HG02763 (cell line): ENCODE data around the gene TPSD1.
"Not testable (repeated sequence)": the region's sequence is repeated elsewhere in the genome, so short reads cannot be mapped to it uniquely, and the experiment has no call there.

ENCODE experiments used
- ATAC-seq: cut with Tn5 transposase; IDR thresholded peaks from one replicate; pipeline ENCODE4 v1.9.1; 2021; ENCODE audit warnings: mild to moderate bottlenecking, moderate library complexity; ENCODE audit not compliant: unreplicated experiment

Gene TPSD1

DNA sequence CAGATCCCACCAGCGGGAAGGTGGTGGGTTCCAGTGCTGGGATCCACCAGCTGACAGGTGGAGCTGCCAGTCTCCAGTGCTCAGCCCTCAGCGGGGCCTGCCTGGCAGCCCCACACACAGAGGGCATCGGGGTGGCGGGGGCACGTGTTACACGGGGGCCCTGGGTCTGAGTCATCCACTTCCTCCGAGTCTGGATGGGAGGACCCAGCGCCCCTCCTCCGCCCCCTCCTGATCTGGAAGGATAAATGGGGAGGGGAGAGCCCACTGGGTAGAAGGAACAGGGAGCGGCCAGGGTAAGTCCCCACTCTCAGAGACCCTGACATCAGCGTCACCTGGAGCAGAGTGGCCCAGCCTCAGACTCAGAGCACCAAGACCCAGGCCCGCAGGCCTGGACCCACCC, 15.4 kb upstream of the TPSD1 start, which contains the start of gene TPSAB1:
TPSAB1 (plus strand) TSS at position 270 of the 400 bp plus-strand sequence. CDS start 234 bp downstream, outside the sequence.
- not testable (repeated sequence) for ATAC-seq

DNA sequence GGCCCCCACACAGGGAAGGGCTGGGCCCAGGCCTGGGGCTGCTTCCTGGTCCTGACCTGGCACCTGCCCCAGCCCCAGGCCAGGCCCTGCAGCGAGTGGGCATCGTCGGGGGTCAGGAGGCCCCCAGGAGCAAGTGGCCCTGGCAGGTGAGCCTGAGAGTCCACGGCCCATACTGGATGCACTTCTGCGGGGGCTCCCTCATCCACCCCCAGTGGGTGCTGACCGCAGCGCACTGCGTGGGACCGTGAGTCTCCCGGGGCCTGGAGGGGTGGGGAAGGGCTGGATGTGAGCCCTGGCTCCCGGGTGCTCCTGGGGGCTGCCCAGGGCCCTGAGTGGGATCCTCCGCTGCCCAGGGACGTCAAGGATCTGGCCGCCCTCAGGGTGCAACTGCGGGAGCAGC, 14.8 kb upstream of the TPSD1 start:
- ATAC-seq, result not testable (repeated sequence)

DNA sequence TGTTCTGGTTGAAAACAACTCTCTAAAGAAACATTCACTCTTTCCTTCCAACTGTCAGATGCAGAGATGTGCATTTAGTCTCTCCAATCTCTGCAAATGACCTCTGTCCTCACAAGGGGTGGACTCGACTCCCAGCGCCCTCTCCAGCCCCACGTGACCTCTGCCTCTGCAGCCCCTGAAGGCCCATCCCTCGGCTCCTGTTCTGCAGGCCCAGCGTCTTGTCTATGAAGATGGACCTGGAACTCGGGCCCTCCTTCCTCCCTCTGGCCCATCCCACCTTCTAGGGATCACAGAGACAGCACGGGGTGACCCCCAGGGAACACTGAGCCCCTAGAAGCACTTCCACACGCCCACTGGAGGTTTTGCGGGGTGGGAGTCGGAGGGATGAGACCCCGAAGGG, 12.5 kb upstream of the TPSD1 start:
- ATAC-seq, result not testable (repeated sequence)

DNA sequence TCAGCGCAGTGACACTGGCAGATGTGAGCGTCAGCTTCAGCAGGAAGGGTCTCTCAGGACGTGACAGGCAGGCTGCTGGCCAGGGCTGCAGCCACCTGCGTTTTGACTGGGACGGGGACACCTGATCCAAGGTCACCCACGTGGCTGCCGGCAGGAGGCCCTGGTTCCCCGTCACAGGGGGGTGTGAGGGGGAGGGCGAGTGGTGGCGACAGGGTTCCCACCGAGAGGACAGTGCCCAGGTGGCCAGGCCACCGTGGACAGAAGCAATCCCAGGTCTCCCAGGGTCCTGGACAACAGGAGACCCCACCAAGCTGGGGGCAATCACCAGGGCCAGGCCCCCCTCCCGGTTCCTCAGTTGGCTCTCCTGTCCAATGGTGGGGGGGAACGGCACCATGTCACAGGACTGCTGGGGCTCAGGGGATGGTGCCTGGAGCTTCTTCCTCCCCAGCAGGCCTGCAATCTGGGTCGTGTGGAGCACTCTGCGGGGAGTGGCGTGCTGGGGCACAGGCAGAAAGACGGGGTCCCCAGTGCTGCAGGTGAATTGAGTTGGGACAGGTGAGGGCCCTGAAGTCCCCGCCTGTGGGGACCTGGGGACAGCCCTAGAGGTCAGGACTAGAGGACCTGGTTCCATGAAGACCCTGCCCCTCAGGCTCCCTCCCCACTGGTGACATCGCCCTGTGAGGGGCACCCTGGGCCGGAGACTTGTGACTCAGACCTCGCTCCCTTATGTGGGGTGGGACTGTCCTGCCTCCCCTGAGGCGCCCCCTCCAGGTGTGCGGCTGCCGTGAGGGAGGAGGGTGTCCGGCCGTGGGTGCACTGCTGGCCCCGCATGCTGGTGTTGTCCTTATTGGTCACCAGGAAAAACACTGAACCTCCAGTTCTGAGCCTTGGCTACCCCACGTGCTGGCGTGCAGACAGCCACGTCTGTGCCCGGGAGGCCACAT, 11.7 kb upstream of the TPSD1 start:
- not testable (repeated sequence) for ATAC-seq

DNA sequence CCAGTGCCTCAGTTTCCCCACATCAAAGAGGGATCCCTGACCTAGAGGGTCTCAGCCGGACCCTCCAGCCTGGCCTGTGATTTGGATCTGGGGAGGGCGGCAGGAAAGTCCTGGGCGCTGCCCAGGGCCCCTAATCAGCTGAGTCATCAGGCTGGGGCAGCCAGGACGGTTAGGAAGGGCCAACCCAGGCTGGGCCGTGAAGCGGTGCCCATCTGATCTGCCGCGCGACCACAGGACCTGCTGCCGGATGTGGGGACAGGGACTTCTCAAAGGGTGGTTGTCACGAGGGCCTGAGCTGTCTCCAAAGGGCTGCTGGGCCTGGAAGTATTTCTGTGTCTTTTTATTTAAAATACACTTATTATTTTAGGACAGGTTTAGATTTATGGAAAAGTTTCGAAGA, 11.0 kb upstream of the TPSD1 start:
- no peak for ATAC-seq

DNA sequence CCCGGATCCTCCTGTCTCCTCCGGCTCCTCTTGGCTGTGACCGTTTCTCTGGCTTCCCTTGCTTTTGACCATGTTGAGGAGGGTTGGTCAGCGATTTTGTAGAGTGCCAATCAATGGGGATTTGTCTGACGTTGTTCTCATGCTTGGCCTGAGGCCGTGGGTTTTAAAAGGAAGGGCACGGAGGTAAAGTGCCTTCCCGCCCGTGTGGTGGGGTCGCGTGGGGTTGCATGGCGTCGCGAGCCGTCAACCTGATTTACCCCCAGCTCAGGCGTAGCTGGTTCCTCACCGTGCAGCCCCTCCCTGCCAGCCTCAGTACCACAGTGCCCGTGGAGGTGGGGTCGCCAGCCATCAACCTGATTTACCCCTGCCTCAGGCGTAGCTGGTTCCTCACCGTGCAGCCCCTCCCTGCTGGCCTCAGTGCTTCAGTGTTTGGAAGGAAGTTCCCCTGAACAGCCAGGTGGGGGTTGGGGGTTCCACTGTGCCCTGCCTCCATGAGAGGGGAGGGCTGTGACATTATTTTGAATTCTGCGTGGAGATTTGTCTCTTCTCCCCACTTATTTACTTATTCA, 10.3 kb upstream of the TPSD1 start:
- ATAC-seq, result no peak

DNA sequence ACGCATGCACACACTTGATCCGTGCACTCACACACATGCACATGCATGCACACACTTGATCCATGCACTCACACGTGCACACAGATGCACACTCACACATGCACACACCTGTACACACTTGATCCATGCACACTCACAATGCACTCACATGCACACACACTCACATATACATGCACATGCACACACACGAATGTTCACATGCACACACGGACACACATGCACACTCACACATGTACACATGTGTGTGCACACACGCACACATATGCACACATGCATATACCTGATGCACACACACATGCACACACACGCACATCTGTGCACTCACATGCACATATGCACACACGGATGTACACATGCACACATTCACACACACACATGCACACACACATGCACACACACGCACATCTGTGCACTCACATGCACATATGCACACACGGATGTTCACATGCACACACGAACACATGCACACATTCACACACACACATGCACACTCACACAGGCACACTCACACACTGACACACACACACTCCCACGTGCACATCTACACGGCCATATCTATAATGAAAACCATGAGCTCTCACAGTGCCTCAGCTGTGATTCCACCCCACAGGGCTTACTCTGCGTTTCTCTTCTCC, 7.8 kb upstream of the TPSD1 start:
- ATAC-seq, result not testable (repeated sequence)

DNA sequence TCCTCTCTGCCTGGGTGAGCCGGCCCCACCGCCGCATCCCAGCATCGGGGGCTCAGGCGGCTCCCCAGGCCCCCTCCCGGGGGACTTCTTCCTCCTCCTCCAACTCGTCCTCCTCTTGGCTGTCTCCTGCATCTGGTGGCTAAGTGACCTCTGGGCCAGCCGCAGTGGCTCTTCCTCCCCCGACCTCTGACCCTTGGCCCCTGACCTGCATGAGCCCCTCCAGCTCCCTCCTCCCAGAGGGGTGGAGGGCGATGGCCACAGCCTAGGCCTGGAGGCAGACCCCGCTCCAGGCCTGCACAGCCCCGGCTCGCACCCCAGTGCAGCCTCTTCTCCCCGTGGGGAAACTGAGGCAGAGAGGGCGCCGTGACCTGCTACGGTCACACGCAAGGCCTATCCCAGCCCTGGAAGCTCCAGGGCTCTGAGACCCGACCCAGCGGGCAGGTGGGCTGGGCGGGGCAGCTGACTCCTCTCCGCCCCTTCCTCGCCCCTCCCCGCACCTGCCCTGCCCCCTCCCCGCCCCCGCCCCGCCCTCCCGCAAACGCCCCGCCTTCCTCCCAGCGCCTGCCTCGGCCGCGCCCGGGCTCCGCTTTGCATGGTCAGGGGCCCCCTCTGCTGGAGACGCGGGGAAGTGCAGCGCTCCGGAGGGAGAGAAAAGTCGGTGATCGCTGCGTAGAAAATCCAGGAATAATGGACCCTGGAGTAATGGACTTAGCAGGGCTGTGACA, 6.7 kb upstream of the TPSD1 start:
- not testable (repeated sequence) for ATAC-seq

DNA sequence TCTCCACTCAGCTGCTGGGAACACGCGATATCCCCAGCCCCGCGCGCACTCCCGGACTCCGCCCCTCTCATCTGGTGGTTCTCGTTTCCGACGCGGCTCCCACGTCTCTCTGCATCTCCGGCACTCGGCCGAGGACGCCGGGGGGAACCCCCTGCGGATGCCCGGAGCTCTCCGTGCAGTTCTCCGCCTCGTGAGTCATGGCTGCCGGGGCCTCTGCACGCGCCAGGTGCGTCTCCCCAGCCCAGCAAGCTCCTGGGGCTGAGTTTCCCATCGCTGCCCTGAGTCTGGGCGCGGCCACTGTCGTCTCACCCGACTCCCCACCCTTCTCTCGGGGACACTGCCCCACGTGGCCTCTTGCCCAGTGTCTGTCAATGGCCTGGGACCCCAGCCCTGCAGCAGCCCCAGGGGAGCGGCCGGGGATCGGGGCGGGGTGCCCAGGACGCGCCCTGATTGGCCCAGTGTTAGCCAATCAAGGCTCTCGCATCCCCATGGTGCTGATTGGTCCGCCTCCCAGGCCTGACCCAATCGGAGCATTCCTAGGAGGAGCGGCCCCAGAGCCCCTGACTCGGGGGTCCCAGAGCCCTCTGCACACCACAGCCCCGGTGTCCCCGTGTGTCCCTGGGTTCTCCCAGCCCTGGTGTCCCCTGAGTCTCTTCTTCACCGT, 2.0 kb upstream of the TPSD1 start:
- ATAC-seq, result not testable (repeated sequence)

DNA sequence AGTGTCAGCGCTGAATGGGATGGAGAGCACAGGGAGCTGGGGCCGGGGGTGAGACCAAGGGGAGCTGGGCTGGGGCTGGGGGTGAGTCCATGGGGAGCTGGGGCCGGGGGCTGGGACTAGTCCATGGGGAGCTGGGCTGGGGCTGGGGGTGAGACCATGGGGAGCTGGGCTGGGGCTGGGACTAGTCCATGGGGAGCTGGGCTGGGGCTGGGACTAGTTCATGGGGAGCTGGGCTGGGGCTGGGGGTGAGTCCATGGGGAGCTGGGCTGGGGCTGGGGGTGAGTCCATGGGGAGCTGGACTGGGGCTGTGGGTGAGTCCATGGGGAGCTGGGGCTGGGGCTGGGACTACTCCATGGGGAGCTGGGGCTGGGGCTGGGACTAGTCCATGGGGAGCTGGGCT, 1.0 kb upstream of the TPSD1 start:
- ATAC-seq, result not testable (repeated sequence)

DNA sequence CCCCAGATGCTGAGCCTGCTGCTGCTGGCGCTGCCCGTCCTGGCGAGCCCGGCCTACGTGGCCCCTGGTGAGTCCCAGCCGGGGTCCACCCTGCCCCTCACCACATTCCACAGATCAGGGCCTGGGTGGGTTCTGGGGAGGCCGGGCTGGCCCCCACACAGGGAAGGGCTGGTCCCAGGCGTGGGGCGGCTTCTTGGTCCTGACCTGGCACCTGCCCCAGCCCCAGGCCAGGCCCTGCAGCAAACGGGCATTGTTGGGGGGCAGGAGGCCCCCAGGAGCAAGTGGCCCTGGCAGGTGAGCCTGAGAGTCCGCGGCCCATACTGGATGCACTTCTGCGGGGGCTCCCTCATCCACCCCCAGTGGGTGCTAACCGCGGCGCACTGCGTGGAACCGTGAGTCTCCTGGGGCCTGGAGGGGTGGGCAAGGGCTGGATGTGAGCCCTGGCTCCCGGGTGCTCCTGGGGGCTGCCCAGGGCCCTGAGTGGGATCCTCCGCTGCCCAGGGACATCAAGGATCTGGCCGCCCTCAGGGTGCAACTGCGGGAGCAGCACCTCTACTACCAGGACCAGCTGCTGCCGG, 516 bp downstream of the TPSD1 start:
- ATAC-seq, result not testable (repeated sequence)

DNA sequence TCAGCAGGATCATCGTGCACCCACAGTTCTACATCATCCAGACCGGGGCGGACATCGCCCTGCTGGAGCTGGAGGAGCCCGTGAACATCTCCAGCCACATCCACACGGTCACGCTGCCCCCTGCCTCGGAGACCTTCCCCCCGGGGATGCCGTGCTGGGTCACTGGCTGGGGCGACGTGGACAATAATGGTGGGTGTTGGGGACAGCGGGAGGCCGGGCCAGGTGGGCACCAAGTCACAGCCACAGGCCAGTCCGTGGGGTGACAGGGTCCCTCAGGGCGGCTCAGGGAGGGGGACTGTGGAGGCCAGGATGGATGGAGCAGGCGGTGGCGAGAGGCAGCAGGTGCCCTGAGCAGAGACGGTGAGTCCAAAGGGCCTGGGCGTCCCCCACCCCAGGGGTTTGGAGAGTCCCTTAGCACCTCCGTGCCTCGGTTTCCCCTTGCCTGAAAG, 1.0 kb downstream of the TPSD1 start:
- ATAC-seq, result no peak

DNA sequence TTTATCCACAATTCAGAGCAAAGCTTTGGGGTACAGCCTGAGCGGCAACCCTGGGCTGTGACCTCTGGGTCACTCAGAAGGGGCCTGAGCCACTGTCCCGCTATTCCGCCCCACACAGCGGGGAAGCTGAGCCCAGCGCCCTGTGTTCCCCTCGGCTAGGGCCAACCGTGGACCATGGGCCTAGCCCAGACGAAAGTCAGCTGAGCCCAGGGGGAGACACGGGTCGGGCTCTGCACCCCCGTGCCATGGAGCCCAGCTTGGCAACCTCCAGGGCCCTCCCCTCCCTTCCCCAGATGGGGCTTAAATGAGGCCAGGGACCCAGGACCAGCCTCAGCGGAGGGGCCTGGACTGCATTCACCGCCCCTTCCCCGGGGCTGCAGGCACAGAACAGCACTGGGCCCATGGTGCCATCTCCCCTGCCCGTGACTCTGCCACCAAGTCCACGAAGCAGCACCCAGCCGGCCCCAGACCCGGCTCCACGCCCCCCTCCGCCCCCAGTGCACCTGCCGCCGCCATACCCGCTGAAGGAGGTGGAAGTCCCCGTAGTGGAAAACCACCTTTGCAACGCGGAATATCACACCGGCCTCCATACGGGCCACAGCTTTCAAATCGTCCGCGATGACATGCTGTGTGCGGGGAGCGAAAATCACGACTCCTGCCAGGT, 1.8 kb downstream of the TPSD1 start:
- ATAC-seq, result no peak

DNA sequence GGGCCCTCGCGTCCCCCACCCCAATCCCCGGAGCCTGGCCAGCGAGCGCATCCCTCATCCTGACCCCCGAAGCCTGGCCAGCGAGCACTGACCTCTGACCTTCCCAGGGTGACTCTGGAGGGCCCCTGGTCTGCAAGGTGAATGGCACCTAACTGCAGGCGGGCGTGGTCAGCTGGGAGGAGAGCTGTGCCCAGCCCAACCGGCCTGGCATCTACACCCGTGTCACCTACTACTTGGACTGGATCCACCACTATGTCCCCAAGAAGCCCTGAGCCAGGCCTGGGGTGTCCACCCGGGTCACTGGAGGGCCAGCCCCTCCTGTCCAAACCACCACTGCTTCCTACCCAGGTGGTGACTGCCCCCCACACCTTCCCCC, 2.3 kb downstream of the TPSD1 start:
- ATAC-seq, result no peak

DNA sequence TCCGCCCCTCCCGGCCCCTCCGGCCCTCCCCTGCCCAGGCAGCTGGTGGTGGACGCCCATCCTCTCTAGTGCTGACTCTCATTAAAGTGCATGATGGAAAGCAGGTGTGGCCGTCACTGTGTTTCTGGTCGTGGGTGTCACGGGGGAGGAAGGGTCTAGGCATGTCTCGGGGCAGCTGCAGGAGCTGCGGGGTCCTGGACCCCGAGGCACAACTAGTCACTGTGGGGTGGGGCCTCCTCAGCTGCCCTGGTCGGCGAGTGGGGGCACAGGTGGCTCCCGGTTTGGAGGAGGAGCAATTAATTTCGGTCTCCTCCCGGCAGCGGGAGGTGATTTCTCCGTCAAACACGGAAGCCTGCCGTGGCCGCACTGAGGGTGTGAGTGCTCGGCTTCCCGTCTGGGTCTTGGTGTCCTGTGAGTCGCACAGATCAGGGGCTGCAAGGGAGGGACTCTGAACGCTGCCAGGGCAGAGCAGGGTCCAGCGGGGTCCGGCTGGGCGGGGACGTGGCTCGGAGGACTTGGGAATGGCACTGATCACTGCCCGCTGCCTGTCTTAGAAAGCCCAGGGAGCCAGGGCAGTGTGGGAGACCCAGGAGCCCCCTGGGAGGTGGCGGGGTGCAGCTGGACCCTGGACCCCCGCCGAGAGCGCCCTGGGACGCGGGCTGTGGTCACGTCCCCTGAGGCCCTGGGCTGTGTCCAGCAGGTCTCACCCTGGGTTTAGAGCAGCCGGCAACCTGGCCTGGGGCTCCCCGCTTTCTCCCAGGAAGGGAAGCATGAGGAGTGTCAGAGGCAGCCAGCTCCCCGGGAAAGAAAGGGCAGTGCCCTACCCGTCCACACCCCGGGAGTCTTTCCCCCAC, 3.3 kb downstream of the TPSD1 start:
- ATAC-seq, result no peak

DNA sequence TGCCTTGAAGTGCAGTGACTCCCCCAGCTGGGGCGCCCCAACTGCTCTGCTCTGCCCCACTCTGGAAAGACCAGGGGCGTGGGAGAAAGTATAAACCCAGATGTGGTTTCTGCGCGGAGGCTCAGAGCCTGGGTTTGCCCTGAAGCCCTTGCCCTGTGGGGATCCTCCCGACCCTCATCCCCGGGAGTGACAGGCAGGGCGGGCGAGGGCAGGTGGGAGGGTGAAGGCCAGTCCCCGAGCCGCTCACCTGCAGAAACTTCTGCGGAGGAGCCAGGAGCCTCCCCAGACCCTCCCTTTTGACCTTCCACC, 3.8 kb downstream of the TPSD1 start:
- ATAC-seq, result no peak

DNA sequence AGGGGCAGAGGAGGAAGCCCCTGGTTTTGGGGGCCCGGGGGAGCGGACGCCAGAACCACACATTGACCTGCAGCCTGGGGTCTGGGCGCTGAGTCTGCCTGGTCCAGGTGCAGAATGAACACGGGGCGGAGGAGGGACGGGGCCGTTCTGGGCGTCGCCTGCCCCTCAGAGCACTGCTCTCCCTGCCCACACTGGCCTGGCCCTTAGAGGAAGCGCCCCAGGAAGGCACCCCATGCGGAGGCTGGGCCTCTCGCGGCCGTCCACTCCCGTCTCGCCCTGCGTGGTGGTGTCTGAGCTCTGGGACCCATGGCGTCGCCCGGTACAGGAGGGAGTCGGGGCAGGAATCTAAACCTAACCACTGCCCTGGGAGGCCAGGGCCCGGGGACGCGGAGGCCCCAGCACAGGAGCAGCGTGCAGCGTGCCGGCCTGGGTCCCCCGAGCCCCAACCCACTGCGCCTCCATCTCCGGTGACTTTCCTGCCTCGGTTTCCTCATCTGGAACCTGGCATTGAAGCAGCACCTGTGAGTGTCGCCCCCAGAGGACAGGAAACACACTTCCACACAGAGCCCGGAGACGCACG, 4.3 kb downstream of the TPSD1 start:
- ATAC-seq, result no peak

DNA sequence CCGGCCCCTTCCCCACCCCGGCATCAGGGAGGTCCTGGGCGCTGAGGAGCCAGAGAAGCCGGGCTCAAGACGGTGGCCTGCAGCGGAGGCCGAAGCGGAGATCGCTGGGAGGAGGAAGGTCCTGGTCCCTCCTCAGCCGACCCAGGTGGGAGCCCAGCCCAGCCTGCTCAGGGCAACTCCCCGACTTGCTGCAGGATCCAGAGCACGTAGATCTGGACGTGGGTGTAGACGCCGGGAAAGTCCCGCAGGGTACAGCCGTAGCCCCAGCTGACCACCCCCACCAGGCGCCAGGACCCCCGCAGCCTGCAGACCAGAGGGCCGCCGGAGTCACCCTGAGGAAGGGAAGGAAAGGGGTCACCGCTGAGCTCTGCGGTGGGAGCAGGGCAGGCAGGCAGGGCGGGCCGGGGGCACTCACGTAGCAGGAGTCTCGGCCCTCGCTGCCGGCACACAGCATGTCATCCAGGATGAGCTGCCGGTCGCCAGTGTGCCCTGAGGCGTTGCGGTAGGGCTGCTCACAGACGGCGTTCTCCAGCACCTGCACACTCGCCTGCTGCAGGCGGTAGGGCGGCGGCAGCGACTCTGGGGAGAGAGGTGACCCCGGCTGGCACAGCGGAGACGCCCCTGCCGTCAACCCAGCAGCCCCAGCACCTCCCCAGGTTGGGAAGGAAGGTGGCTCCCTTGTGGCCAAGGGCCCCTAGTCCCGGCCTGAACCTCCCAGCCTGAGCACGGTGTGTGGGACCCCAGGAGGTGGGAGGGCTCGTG, 5.4 kb downstream of the TPSD1 start:
- no peak for ATAC-seq
